GM18951 (cell line): ENCODE data around the gene PI4K2B.
"Not testable (repeated sequence)": the region's sequence is repeated elsewhere in the genome, so short reads cannot be mapped to it uniquely, and the experiment has no call there.

Experiments
- POLR2A ChIP-seq: IDR thresholded peaks from 4 replicates; pipeline ENCODE4 v1.6.1; 2011; ENCODE audit warnings: mild to moderate bottlenecking; ENCODE audit not compliant: insufficient read length, insufficient read depth; ENCODE audit errors: extremely low read depth
- in situ Hi-C: fragments of 300-500 bp; cut with MboI; formaldehyde crosslinking; loops from one replicate; pipeline ENCODE4 v1.12.0; 2022; ENCODE audit warnings: low sequenced_read_pairs, mixed read lengths, inconsistent platforms; ENCODE audit not compliant: unreplicated experiment

Gene PI4K2B

DNA sequence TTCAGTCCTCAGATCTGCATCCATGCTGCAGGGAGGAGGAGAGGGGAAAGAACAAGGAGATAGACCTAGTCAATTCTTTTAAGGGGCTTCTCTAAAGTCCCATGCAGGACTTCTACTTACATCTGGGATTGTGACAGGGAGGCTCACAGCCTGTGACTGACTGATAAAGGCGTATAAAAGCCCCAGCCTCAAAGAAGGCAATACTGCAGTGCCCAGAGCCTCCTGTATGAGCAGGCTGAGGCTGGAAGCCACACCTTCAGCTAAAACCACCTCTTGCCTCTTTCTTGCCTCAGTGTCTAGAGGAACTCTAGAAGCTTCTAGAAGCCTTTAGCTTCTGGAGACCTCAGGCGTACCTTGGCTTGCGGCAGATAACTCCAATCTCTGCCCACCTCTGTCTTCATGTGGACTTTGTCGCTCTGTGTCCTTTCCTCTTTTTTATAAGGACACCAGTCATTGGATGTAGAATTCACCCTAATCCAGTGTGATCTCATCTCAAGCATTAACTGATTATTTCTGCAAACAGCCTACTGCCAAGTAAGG lies 72.8 kb downstream of the PI4K2B start:
- in situ Hi-C loops, result no loop called here
- TF ChIP-seq POLR2A, result no peak

- in situ Hi-C loops, result no loop called here
- TF ChIP-seq POLR2A, result no peak
Observed at GRCh38 chr4:25307596-25307995, 73.8 kb downstream of the PI4K2B start.

GRCh38 chr4:25308306-25308705 lies 74.5 kb downstream of the PI4K2B start:
- no peak for TF ChIP-seq POLR2A
- in situ Hi-C loops, result no loop called here

- TF ChIP-seq POLR2A, result no peak
- in situ Hi-C loops, result no loop called here
Observed at GRCh38 chr4:25308761-25309160, 74.9 kb downstream of the PI4K2B start.

DNA sequence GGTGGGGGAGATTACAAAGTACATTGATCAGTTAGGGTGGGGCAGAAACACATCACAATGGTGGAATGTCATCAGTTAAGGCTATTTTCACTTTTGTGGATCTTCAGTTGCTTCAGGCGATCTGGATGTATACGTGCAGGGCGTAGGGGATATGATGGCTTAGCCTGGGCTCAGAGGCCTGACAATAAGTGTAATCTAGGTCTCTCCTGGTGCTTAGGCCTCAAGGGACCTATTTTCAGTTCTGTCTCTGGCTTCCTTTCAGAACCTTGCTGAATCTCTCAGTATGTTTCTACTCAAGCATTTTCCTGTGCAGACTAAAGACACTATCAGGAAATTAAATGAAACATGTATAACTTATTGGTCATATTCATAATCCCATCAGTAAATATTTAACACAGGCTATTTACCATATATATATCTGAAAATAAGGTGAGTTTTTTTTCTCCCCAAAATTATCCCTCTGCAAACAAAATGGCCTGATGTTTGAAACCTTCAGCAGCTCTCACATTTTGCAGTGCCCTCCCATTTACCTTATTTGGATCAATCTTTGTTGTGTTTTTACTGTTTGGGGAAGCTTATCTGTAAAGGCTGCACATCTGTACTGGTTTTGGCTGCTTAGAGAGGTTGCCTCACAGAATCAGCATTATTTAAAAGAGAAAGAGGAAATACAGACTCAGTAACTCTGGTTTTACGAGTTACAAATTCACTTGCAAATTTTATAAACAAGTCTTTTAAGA lies 76.4 kb downstream of the PI4K2B start:
- in situ Hi-C loops, result no loop called here
- TF ChIP-seq POLR2A, result no peak

GRCh38 chr4:25310803-25311166 lies 77.0 kb downstream of the PI4K2B start:
- in situ Hi-C loops, result no loop called here
- no peak for TF ChIP-seq POLR2A

GRCh38 chr4:25312496-25313200 lies 78.8 kb downstream of the PI4K2B start, which contains the start of gene ZCCHC4:
Gene ZCCHC4, plus strand, starts transcription at chr4:25312774. Its CDS starts 36 bp downstream, at chr4:25312810.
- peak; percentile 77 for TF ChIP-seq POLR2A
- in situ Hi-C loops, result no loop called here

- in situ Hi-C loops, result no loop called here
- TF ChIP-seq POLR2A, result no peak
Observed at GRCh38 chr4:25313201-25313895, 79.5 kb downstream of the PI4K2B start.

- in situ Hi-C loops, result no loop called here
- no peak for TF ChIP-seq POLR2A
Observed at GRCh38 chr4:25320336-25320735, 86.5 kb downstream of the PI4K2B start.

- TF ChIP-seq POLR2A, result no peak
- in situ Hi-C loops, result no loop called here
Observed at GRCh38 chr4:25320773-25321172, 86.9 kb downstream of the PI4K2B start.

- in situ Hi-C loops, result no loop called here
- TF ChIP-seq POLR2A, result no peak
Observed at GRCh38 chr4:25321703-25322102, 87.9 kb downstream of the PI4K2B start.

DNA sequence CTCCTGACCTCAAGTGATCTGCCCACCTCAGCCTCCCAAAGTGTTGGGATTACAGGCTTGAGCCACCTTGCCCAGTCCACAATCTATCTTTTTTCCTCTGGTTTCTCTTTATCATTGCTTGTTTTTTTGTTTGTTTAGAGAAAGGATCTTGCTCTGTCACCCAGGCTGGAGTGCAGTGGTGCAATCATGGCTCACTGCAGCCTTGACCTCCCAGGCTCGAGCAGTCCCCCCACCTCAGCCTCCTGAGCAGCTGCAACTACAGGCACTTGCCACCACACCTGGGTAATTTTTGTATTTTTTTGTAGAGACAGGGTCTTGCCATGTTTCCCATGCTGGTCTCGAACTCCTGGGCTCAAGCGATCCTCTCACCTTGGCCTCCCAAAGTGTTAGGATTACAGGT lies 94.6 kb downstream of the PI4K2B start:
- in situ Hi-C loops, result not testable (repeated sequence)
